ENCODE data around the gene ARFGEF3.

ARFGEF3 gene

DNA sequence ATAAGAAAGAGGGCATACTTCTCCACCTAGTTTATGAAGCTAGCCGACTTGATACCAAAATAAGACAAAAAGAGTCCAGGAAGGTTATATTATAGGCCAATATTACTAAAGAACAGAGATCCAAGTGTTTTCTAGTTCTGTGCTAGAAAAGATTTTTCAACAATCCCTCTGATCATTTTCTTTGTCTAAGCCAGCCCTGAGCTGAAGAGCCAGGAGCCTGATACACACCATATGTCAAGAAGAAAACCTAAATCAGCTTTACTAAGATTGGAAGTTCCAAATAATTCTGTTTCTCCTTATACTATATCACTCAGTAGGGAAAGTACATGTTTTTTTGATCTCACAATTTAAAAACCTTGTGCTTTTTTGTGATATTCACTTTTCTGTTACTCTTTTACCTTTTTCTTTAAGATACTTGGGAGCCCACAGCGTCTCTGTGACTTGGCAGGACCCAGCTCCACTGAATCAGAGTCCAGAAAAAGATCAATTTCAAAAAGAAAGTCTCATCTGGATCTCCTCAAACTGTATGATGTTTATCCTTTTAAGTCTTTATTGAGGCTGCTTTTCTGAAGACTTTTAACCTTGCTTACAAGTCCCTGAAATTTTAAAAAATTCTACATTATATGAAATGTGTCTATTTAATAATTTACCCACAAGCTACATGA, 99.5 kb downstream of the ARFGEF3 start:
- H3K4me3 ChIP-seq (replicated peaks; ENCODE audit: low read depth, low read length), result no peak overlapping the region
- TF ChIP-seq, protein P1, sequence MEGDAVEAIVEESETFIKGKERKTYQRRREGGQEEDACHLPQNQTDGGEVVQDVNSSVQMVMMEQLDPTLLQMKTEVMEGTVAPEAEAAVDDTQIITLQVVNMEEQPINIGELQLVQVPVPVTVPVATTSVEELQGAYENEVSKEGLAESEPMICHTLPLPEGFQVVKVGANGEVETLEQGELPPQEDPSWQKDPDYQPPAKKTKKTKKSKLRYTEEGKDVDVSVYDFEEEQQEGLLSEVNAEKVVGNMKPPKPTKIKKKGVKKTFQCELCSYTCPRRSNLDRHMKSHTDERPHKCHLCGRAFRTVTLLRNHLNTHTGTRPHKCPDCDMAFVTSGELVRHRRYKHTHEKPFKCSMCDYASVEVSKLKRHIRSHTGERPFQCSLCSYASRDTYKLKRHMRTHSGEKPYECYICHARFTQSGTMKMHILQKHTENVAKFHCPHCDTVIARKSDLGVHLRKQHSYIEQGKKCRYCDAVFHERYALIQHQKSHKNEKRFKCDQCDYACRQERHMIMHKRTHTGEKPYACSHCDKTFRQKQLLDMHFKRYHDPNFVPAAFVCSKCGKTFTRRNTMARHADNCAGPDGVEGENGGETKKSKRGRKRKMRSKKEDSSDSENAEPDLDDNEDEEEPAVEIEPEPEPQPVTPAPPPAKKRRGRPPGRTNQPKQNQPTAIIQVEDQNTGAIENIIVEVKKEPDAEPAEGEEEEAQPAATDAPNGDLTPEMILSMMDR (IDR thresholded peaks at IDR 0.05; ENCODE audit: low read length, missing control alignments), result no peak
- no peak for DNase-seq (ENCODE audit: low read depth)

DNA sequence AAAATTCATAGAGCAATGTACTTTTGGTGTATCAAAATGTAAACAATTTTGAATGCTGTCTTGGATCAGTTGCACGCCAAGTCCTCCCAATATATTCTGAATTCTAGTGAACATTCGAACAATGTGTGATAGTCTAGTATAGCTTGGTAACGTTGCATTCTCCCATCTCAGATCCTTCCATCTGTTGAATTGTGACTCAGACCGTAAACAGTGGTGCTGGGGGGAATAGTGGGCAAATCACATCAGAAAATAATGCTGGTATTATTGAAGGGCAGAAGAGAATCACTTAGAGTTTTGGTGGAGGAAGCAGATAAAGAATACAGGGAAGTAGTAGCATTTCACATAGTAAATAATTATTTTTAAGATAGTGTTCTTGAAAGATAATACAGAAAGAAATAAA, 102.2 kb downstream of the ARFGEF3 start:
- no peak for DNase-seq (ENCODE audit: low read depth)
- TF ChIP-seq, protein P1 (IDR thresholded peaks at IDR 0.05; ENCODE audit: low read length, missing control alignments), result no peak
- H3K4me3 ChIP-seq (replicated peaks; ENCODE audit: low read depth, low read length), result no peak overlapping the region

DNA sequence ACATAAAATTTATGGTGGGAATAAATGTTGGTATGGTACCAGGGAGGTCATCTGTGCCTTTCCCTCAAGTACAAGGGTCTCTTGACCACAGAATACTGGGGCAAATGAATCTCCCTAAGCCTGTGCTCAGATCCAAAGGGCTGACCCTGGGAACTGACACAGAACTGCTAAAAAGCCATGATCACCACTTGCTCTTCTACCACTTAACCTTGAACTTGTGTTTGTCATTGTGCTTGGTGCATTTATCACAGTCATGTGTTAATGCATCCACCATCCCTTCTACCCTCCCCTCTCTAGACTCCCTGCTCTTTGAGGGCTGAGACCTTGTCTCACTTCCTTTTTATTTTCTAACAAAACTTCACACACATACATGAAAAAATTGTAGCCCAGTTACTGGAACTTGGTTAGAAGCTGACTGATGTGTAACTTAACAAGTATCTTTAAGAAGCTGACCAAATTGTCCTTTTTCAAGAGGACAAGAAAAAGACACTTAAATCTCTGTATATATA, 102.7 kb downstream of the ARFGEF3 start:
- H3K4me3 ChIP-seq (replicated peaks; ENCODE audit: low read depth, low read length), result no peak overlapping the region
- DNase-seq (ENCODE audit: low read depth), result no peak
- TF ChIP-seq, protein P1 (IDR thresholded peaks at IDR 0.05; ENCODE audit: low read length, missing control alignments), result no peak

DNA sequence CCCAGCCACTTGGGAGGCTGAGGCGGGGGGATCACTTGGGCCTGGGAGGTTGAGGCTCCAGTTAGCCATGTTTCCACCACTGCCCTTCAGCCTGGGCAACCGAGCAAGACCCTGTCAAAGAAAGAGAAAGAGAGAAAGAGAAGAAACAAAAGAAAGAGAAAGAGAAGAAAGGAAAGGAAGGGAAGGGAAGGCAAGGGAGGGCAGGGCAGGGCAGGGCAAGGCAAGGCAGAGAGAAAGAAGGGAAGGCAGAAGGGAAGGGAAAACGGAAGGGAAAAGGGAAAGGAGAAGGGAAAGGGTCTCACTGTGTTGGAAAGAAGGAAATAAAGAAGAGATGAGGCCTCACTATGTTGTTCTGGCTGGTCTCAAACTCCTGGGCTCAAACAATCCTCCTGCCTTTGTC, 104.4 kb downstream of the ARFGEF3 start:
- TF ChIP-seq, protein P1 (IDR thresholded peaks at IDR 0.05; ENCODE audit: low read length, missing control alignments), result no peak
- H3K4me3 ChIP-seq (replicated peaks; ENCODE audit: low read depth, low read length), result no peak overlapping the region
- DNase-seq (ENCODE audit: low read depth), result no peak

DNA sequence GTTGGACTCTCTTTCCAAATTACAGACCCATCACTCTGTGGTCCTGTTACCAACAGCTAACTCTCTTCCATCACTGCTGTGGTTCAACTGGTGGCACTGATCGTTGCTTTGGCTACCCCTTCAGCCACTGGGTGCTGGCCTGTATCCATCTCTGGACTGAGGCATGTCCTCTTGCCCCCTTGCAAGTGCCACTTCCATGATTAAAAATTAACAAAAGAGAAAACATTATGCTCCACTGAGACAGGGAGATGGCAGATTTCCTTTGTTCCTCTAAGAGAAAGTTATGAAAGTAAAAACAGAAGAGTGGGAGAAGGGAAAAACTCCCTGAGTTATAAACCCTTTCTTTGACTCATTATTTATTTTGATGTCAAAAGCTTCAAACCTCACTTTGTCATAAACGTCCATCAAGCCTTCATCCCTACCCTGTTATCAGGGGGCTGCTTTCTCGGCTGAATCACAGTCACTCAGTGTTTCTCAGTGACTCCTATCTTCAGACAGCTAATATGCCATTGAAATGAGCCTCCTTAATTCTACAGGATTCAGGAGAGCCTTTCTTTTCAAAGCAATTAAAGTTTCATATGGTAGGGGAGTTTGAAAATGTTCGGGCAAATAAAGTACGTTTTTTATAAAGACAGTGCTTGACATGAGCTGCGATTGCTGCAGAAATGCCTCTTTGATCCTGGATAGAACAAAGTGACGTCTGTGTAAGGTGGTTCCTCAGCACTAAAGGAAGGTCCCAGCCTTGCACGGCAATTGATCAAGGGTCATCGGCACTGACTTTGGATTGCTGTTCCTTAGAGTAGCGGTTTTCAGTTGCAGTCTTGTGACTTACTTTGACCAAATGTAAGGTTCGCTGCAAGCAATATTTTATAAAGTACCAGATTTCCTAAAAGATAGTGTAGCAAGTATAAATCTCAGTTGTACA, 106.5 kb downstream of the ARFGEF3 start:
- DNase-seq (ENCODE audit: low read depth), result no peak
- no peak overlapping the region for H3K4me3 ChIP-seq (replicated peaks; ENCODE audit: low read depth, low read length)

DNA sequence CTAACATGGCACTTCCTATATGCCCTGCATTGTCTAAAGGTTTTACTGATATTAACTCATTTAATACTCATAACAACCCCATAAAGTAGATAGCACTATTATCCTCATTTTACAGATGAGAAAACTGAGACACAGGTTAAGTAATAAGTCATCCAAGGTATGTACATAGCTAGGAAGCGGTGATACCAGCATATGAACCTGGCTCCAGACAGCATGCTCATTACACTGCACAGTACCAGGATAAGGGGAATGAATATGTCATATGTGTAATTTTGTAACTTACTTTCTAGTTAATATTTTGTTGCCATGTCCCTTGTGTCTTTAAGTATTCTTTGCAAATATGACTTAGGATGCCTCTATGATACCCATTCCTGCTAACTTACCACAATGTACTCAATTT, 109.7 kb downstream of the ARFGEF3 start:
- no peak for DNase-seq (ENCODE audit: low read depth)
- H3K4me3 ChIP-seq (replicated peaks; ENCODE audit: low read depth, low read length), result no peak overlapping the region
- TF ChIP-seq, protein P1 (IDR thresholded peaks at IDR 0.05; ENCODE audit: low read length, missing control alignments), result no peak

More for the DNA sequence above, 106.5 kb downstream of the ARFGEF3 start:
- TF ChIP-seq, protein P1 (IDR thresholded peaks at IDR 0.05; ENCODE audit: low read length, missing control alignments), result no peak

Data from fibroblast of pulmonary artery (primary cell).